Activated CD4-positive, alpha-beta T cell treated with anti-CD3 and anti-CD28 coated beads for 1 hour (primary cell): Measurements from ENCODE around the gene ST6GALNAC1.

Experiments used
- DNase-seq: peaks from one replicate; pipeline ENCODE4 v3.0.0-alpha.2; 2020

ST6GALNAC1 gene

GRCh38 chr17:76575570-76575969 is 68.0 kb downstream of the ST6GALNAC1 start:
- no peak for DNase-seq
